Uterus (tissue), 2 donors: Measurements from ENCODE around the gene NCS1.

Experiments used
- CTCF ChIP-seq, 4 experiments: fragments of 200-600 bp in 2 of 4; fragments of 450-650 bp in 2 of 4; sonication (generic) in 2 of 4; IDR thresholded peaks; one replicate each; pipeline ENCODE4 v1.5.1; 2016 to 2019; ENCODE audit warnings: antibody characterized with exemption in 4 of 4, mild to moderate bottlenecking in 2 of 4, moderate library complexity in 1 of 4
- POLR2A ChIP-seq, 2 donors: fragments of 450-650 bp; IDR thresholded peaks; one replicate each; pipeline ENCODE4 v1.6.1; 2016; ENCODE audit warnings: antibody characterized with exemption in 2 of 2, mild to moderate bottlenecking in 1 of 2, moderate library complexity in 1 of 2

- TF ChIP-seq CTCF (IDR thresholded peaks at IDR 0.05): no peak
- no peak for TF ChIP-seq POLR2A (IDR thresholded peaks at IDR 0.05)
Observed at GRCh38 chr9:130144703-130145102, 27.5 kb upstream of the NCS1 start.
